Fibroblast of skin of scalp (primary cell): ENCODE measurements around the gene MAZ.

Source experiments
- DNase-seq: peaks from one replicate; pipeline ENCODE4 v3.0.0-alpha.2; 2013

The MAZ gene

DNA sequence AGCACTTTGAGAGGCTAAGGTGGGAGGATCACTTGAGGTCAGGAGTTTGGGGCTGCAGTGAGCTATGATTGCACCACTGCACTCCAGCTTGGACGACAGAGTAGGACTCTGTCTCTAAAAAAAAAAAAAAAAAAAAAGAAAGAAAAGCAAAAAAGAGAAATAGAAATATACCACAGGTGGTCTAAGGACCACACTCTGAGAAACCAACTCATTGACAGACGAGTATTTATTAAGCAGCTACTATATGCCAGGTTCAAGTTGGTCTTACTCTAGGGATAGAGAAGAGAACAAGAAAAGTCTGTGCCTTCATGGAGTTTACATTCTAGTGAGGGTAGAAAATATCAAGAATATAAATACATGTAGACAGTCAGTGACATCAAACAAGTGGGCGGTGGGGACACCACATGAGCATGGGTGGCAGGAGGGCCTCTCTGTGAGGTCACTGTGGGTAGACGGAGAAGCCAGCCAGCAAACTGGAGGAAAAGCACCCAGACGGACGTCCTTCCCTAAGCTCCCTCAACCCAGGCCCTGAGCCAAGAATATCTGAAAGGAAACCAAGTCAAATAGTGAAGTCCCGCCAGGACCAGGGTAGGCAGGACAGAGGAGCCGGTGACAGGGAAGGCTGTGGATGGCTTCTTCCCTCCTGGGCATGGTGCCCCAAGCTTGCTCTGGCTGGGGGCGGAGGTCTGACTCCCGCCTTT lies 52.0 kb downstream of the MAZ start:
- DNase-seq = no peak

DNA sequence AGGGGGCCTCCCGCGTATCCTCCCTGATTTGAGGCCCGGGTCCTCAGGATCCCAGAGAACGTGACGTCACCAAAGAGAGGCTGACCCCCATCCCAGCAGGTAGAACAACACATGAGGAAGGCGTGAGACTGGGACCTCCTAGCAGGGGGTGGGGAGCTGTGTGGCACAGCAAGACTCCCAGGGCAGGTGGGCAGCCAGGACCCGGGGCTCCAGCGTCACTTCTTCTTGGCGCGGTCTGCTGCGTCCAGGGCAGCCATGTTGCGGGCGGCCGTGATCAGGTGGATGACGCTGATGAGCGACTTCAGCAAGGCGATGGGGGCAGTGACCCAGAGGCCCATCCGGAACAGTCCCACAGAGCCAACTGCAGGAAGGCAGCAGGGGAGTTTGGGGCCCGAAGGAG lies 52.6 kb downstream of the MAZ start:
- no peak for DNase-seq

DNA sequence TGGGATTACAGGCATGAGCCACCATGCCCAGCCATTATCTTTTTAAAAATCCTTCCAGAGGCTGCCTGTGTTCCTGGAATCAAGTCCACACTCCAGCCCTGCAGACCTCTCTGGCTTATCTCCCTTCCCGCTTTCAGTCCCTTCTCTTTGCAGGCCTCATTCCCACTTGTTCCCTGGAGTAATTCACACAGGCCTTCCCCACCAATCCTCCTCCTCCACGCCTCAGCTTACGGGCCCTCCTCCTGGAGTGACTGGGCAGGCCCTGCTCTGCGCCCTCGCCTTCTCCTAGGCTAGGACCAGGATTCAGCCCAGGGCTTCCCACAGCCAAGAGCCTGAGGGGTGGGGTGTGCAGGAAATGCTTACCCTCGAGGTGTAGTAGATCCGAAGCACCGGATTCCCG lies 53.9 kb downstream of the MAZ start:
- no peak for DNase-seq
